ENCODE results near the gene MYO1E.

DNA sequence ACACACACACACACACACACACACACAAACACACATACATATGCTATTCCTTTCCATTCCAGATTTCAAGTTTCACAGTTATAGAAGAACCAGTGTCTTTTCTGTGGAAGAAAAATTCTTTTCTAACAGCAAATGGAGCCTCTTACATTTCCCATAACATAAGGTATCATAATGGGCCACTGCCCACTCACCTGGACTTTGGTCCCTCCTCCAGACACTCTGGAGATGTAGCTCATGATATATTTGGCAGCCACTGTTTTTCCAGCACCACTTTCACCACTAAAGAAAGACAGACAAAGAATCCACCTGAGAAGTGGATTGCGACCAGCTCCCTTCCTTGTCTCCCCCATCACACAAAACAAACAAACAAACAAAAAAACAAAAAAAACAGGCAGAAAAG is 136.3 kb downstream of the MYO1E start:
- TF ChIP-seq, protein P1, sequence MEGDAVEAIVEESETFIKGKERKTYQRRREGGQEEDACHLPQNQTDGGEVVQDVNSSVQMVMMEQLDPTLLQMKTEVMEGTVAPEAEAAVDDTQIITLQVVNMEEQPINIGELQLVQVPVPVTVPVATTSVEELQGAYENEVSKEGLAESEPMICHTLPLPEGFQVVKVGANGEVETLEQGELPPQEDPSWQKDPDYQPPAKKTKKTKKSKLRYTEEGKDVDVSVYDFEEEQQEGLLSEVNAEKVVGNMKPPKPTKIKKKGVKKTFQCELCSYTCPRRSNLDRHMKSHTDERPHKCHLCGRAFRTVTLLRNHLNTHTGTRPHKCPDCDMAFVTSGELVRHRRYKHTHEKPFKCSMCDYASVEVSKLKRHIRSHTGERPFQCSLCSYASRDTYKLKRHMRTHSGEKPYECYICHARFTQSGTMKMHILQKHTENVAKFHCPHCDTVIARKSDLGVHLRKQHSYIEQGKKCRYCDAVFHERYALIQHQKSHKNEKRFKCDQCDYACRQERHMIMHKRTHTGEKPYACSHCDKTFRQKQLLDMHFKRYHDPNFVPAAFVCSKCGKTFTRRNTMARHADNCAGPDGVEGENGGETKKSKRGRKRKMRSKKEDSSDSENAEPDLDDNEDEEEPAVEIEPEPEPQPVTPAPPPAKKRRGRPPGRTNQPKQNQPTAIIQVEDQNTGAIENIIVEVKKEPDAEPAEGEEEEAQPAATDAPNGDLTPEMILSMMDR (IDR thresholded peaks at IDR 0.05): no peak
- no peak for TF ChIP-seq POLR2A (IDR thresholded peaks at IDR 0.05)
